Measurements from ENCODE around the gene CD209.

Gene CD209

GRCh38 chr19:7691497-7691896 lies 55.8 kb downstream of the CD209 start:
- TF ChIP-seq TAF1 (IDR thresholded peaks at IDR 0.05; ENCODE audit: borderline replicate concordance, insufficient read depth, low read length): no peak
- TF ChIP-seq POLR2AphosphoS5 (IDR thresholded peaks at IDR 0.05; ENCODE audit: low read depth, low read length): no peak
- no peak for TF ChIP-seq SIN3A (IDR thresholded peaks at IDR 0.05; ENCODE audit: borderline replicate concordance, insufficient read depth, low read length)

- TF ChIP-seq POLR2AphosphoS5 (IDR thresholded peaks at IDR 0.05; ENCODE audit: low read depth, low read length) (no peak), REST (IDR thresholded peaks at IDR 0.05; ENCODE audit: insufficient read depth in 1 of 2, low read depth in 2 of 2, low read length in 2 of 2) (no peak), FOXP2 (optimal IDR thresholded peaks at IDR 0.05; ENCODE audit: borderline replicate concordance, extremely low read depth, extremely low read length, insufficient read depth) (no peak), TAF1 (IDR thresholded peaks at IDR 0.05; ENCODE audit: borderline replicate concordance, insufficient read depth, low read length) (no peak), SIN3A (IDR thresholded peaks at IDR 0.05; ENCODE audit: borderline replicate concordance, insufficient read depth, low read length) (no peak)
Measured at GRCh38 chr19:7690779-7691258, 56.5 kb downstream of the CD209 start.

Data from PFSK-1 (cell line).